IPS-NIHi7 (cell line): Measurements from ENCODE around the gene DLX4.

Experiments
- DNase-seq: peaks from one replicate; pipeline ENCODE4 v3.0.0; 2012; ENCODE audit warnings: mixed read lengths; ENCODE audit errors: extremely low spot score

The DLX4 gene

DNA sequence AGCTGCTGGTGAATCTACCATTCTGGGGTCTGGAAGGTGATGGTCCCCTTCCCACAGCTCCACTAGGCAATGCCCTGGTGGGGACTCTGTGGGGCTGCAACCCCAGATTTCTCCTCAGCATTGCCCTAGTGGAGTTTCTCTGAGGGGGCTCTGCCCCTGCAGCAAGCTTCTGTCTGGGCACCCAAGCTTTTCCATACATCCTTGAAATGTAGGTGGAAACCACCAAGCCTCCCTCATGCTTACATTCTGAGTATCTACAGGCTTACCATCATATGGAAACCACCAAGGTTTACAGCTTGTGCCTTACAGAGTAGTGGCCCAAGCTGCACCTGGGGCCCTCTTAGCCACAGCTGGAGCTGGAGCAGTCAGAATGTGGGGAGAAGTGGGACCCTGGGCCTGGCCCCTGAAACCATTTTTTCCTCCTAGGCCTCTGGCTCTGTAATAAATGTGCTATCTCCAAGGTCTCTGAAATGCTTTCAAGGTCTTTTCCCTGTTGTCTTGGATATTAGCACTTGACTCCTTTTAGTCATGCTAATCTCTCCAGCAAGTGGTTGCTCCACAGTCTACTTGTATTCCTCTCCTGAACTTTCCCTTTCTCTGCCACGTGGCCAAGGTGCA lies 45.6 kb downstream of the DLX4 start:
- DNase-seq: no peak

DNA sequence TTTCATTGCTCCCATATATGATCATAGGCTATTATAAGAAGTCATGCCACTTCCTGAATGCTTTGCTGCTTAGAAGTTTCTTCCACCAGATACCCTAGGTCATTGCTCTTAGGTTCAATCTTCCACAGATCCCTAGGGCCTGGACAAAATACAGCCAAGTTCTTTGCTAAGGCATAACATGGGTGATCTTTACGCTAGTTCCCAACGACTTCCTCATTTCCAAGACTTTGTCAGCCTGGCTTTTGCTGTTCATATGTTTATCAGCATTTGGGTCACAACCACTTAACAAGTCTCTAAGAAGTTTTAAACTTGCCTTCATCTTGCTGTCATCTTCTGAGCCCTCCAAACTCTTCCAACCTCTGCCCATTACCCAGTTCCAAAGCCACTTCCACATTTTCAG lies 46.2 kb downstream of the DLX4 start:
- DNase-seq: no peak

DNA sequence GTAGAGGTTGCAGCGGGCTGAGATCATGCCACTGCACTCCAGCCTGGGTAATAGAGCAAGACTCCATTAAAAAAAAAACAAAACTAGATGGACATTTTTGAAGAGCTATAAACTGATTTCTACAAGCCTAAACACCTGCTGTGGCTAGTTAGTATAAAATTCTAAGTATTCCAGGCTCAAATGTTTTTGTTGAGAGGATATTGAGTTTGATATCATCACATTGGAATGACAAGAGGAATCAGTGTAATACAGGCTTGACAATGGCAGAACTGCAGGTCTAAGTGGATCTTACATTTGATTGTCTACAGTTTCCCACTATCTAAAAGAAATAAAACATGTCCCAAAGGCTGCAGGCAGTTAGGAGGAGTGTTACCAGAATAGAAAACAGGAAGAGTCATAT lies 49.9 kb downstream of the DLX4 start:
- DNase-seq: no peak

DNA sequence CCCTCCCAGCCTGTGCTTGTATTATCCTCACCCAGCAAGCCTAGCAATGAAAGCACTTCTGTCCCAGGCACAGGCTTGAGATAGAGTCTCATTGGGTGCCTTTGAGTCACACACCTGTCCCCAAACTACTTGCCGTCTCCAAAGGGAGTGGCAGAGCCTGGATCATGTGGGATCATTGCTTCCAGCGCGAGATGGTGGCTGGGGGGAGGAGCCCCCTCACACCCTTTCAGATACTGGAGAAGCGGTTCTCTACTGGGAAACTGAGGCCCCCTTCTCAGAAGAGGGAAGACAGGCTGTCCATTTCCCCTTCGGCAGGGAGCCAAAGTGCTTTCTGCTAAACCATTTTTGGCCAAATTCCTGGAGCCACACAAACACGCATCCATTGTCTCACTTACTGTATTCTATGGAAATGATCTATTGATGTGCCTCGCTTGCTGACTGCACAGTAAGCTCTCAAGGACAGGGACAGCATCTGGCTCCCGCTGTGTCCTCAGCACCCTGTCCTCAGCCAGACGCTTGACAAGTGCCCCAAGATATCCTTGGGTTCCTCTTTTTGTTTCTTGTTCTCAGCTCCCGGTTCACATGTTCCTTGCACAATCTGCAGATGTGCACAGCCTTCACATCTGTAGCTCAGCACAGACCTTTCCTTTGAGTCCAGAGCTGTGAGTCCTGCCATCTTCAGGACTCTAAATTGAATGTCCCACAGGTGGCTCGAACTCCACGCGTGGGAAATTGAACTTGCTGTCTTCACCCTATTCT lies 52.0 kb downstream of the DLX4 start:
- DNase-seq: no peak

DNA sequence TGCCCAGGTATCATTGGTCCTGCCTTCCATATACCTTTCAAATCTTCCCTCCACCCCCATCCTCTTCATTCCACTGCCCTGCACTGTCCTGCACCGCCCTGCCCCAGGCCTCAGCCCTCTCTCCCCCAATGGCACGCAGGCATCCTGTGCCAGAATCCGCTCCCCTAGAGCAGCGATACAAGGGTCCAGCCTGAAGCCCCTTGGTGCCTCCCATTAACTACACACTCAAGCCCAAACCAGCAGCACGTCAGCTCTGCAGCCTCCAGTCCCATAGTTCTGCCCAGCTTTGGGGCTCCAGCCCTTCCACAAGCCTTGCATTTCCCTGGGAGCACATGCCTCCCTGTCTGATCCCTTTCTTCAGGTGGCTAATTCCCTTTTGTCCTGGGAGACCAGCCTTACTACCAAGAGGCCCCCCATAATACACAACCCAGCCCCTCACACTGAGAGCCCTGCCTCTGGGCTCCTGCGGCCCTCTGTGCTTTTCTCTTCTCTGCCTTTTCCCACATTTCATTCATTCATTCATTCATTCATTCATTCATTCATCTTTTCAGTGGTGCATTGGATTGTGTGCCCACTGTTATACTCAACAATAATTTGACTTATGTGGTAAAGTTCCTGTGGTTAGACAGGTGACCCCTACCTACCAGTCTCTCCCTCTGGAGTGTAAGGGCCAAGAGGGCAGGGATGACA lies 52.8 kb downstream of the DLX4 start:
- DNase-seq: no peak

DNA sequence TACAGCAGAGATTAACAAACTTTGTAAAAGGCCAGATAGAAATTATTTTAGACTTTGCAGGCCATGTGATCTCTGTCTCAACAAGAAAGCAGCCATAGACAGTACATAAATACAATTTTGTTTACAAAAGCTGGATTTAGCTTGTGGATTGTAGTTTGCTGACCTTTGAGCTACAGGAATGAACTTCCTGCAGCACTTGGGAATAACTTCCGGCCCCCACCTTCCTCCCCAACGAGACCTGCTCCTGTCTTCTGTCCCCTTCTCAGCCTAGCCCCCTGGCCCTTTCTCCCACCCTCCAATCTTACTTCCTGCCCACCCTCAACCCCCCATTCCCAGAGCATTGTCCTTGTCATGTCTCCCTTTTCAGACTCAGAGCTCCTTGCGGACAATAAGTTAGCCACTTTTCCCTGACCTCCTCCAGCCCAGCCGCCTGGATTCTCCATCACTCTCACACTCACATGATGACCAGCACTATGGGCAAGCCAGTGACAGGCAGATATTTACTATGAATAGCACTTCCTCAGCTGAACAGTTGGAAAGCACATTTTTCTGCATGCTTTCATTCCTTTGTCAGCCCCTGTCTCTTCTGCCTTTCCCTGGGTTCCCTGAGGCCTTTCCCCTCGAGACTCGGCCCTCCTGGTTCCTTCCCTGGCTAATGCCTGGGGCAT lies 53.6 kb downstream of the DLX4 start:
- DNase-seq: no peak

DNA sequence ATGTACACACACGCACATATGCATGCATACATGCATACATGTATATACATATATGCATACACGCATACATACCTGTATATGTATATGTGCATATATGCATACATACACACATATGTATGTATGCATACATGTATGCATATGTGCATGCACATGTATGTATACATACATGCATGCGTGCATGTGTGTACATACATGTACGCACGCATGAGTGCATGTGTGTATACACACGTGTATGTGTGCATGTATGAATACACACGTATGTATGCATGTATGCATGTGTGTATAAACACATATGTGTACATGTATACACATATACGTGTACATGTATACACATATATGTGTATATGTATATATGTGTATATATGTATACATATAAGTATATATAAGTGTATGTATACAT lies 54.5 kb downstream of the DLX4 start:
- no peak for DNase-seq
